PC-3 (cell line): ENCODE measurements around the gene NUDT7. TPM values are rescaled to one million over a fixed set of nuclear protein-coding genes. Genes with fewer than 3 reads are reported as not detected.

Experiments used
- ATAC-seq: fragments of 200-7000 bp; cut with Tn5 transposase; 2 replicates; pipeline ENCODE4 v1.9.1; 2020; ENCODE audit warnings: mild to moderate bottlenecking, moderate library complexity
- BruUV-seq: library from RNA; stranded (reverse); fragments of 400-500 nt; replicated peaks from 2 replicates; lab custom pipeline; 2021; lab: Mats Ljungman, UMichigan
- CTCF ChIA-PET: fragments of 300-600 bp; sonication (Branson Sonifier 250); formaldehyde crosslinking; loops from one replicate; lab custom pipeline; 2022; ENCODE audit warnings: antibody characterized with exemption; lab: Charles Lee
- POLR2A ChIA-PET: fragments of 300-600 bp; sonication (Branson Sonifier 250); formaldehyde crosslinking; loops from one replicate; lab custom pipeline; 2022; ENCODE audit warnings: antibody characterized with exemption; ENCODE audit not compliant: unreplicated experiment; lab: Charles Lee
- DNase-seq: peaks from one replicate; pipeline ENCODE4 v3.0.0-alpha.2; 2015
- H2AFZ ChIP-seq: fragments of 300-600 bp; sonication (generic); 2 replicates; pipeline ENCODE4 v1.6.0; 2016; ENCODE audit warnings: antibody characterized with exemption, low read length
- H3F3A ChIP-seq: fragments of 300-600 bp; sonication (generic); one replicate; pipeline ENCODE4 v1.6.0; 2017; ENCODE audit warnings: antibody characterized with exemption, low read length, control low read depth, mild to moderate bottlenecking; ENCODE audit not compliant: unreplicated experiment
- H3K27ac ChIP-seq: fragments of 300-600 bp; sonication (generic); 2 replicates; pipeline ENCODE4 v1.5.1; 2016; ENCODE audit warnings: mild to moderate bottlenecking, low read length
- H3K27me3 ChIP-seq: fragments of 300-600 bp; sonication (generic); 2 replicates; pipeline ENCODE4 v1.6.1; 2016; ENCODE audit warnings: low read length, mixed read lengths
- H3K36me3 ChIP-seq: fragments of 300-600 bp; sonication (generic); 2 replicates; pipeline ENCODE4 v1.6.1; 2016; ENCODE audit warnings: low read depth, mixed run types, low read length, mixed read lengths
- H3K4me1 ChIP-seq: fragments of 300-600 bp; sonication (generic); 2 replicates; pipeline ENCODE4 v1.5.1; 2016; ENCODE audit warnings: low read length; ENCODE audit not compliant: insufficient read depth
- H3K4me2 ChIP-seq: fragments of 300-600 bp; sonication (generic); 2 replicates; pipeline ENCODE4 v1.6.0; 2016; ENCODE audit warnings: low read length
- H3K4me3 ChIP-seq: fragments of 300-600 bp; sonication (generic); 2 replicates; pipeline ENCODE4 v1.5.1; 2016; ENCODE audit warnings: mild to moderate bottlenecking, low read length, mixed read lengths
- H3K79me2 ChIP-seq: fragments of 300-600 bp; sonication (generic); 2 replicates; pipeline ENCODE4 v1.6.1; 2017; ENCODE audit warnings: low read length, mixed read lengths
- H3K9ac ChIP-seq: fragments of 300-600 bp; sonication (generic); 2 replicates; pipeline ENCODE4 v1.6.0; 2016; ENCODE audit warnings: mild to moderate bottlenecking, low read length
- H3K9me2 ChIP-seq: fragments of 300-600 bp; sonication (generic); replicated peaks from 2 replicates; pipeline ENCODE4 v1.6.1; 2016; ENCODE audit warnings: mixed run types, low read length, mixed read lengths
- H3K9me3 ChIP-seq: fragments of 300-600 bp; sonication (generic); 2 replicates; pipeline ENCODE4 v1.6.1; 2016; ENCODE audit warnings: low read length, mixed read lengths
- H4K20me1 ChIP-seq: fragments of 300-600 bp; sonication (generic); 2 replicates; pipeline ENCODE4 v1.6.1; 2016; ENCODE audit warnings: low read length, mixed read lengths
- CTCF ChIP-seq: fragments of 300-600 bp; sonication (generic); conservative IDR thresholded peaks from 2 replicates; pipeline ENCODE4 v1.5.1; 2017; ENCODE audit warnings: antibody characterized with exemption, low read depth, mild to moderate bottlenecking, low read length
- EZH2 ChIP-seq: fragments of 300-600 bp; sonication (generic); IDR thresholded peaks from one replicate; pipeline ENCODE4 v1.6.1; 2017; ENCODE audit warnings: antibody characterized with exemption, mild to moderate bottlenecking, low read length; ENCODE audit not compliant: unreplicated experiment
- EZH2phosphoT487 ChIP-seq: fragments of 300-600 bp; sonication (generic); IDR thresholded peaks from 2 replicates; pipeline ENCODE4 v1.6.1; 2018; ENCODE audit warnings: mild to moderate bottlenecking, antibody characterized with exemption, low read length, borderline replicate concordance
- intact Hi-C: fragments of 100-400 bp; cut with micrococcal nuclease; formaldehyde crosslinking; loops from 2 replicates; pipeline ENCODE4 v1.9.0; 2023
- total RNA-seq: library from RNA; depleted of rRNA; stranded (reverse); fragments of >200 nt; gene quantifications from 2 replicates; pipeline ENCODE4 v1.2.3, GENCODE V29; 2014

NUDT7 gene
- total RNA-seq, 1 experiment from 2014 or later = not detected

DNA sequence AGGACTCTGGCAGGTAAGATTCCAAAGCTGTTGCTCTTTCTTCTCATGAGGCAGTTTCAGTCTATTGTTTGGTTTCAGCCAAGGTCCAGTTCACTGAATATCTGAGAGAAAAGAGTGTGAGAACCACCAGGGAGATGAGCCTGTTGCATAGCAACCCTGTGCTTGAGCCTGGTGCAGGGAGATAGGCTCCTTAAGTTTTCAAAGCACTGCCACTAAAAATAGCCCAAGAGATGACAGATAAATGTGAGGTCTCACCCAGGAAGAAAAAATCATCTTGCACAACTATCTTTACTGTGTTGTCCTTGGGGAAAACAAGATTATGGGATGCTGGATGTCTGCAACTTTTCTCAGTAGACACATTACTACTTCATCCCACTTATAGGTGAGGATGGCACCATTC is 26.2 kb upstream of the NUDT7 start:
- no peaks in the 10 kb centered on the region for H3K9me3 ChIP-seq
- no peaks in the 10 kb centered on the region for H3K79me2 ChIP-seq
- no peaks in the 10 kb centered on the region for H3K4me1 ChIP-seq
- ATAC-seq = no peak
- H3K36me3 ChIP-seq = no peaks in the 10 kb centered on the region
- no peak overlapping the region for H3K9ac ChIP-seq
- no peaks in the 10 kb centered on the region for H3F3A ChIP-seq
- no peaks in the 10 kb centered on the region for H3K9me2 ChIP-seq
- BruUV-seq = no TSS peak
- no peaks in the 10 kb centered on the region for H3K27me3 ChIP-seq
- intact Hi-C loops = no loop called here
- DNase-seq = no peak
- no peak overlapping the region for H3K4me2 ChIP-seq
- no peak overlapping the region for H2AFZ ChIP-seq
- H3K27ac ChIP-seq = no peak overlapping the region
- ChIA-PET POLR2A (no interaction called here), CTCF (no interaction called here)
- H4K20me1 ChIP-seq = no peaks in the 10 kb centered on the region
- no peak overlapping the region for H3K4me3 ChIP-seq
- TF ChIP-seq EZH2phosphoT487 (no peak), EZH2 (no peak), CTCF (no peak)

GRCh38 chr16:77700846-77701245 is 21.5 kb upstream of the NUDT7 start:
- Histone ChIP-seq H3K36me3 (no peaks in the 10 kb centered on the region), H3K9ac (no peak overlapping the region), H3K4me2 (no peak overlapping the region), H3K27me3 (0 out of 2 replicates have a peak, but pooled peaks cover 4% of the 10 kb centered on the region), H4K20me1 (no peaks in the 10 kb centered on the region), H3K9me3 (no peaks in the 10 kb centered on the region), H3F3A (no peaks in the 10 kb centered on the region), H2AFZ (no peak overlapping the region), H3K4me3 (no peak overlapping the region), H3K79me2 (no peaks in the 10 kb centered on the region), H3K9me2 (no peaks in the 10 kb centered on the region), H3K4me1 (no peaks in the 10 kb centered on the region), H3K27ac (no peak overlapping the region)
- ChIA-PET CTCF (no interaction called here), POLR2A (no interaction called here)
- DNase-seq (no peak), ATAC-seq (no peak)
- intact Hi-C loops = no loop called here
- BruUV-seq = no TSS peak
- no peak for TF ChIP-seq EZH2
- no peak for TF ChIP-seq EZH2phosphoT487
- TF ChIP-seq CTCF = no peak

- Histone ChIP-seq H3K27ac (no peak overlapping the region), H3F3A (no peaks in the 10 kb centered on the region), H2AFZ (no peak overlapping the region), H3K4me2 (no peak overlapping the region), H3K4me3 (no peak overlapping the region), H3K36me3 (no peaks in the 10 kb centered on the region), H4K20me1 (no peaks in the 10 kb centered on the region), H3K9me3 (no peaks in the 10 kb centered on the region), H3K9me2 (no peaks in the 10 kb centered on the region), H3K4me1 (no peaks in the 10 kb centered on the region), H3K79me2 (no peaks in the 10 kb centered on the region), H3K27me3 (0 out of 2 replicates have a peak, but pooled peaks cover 4% of the 10 kb centered on the region), H3K9ac (no peak overlapping the region)
- ChIA-PET CTCF (no interaction called here), POLR2A (no interaction called here)
- TF ChIP-seq EZH2phosphoT487 = no peak
- no peak for TF ChIP-seq EZH2
- TF ChIP-seq CTCF = no peak
- no TSS peak for BruUV-seq
- ATAC-seq (no peak), DNase-seq (no peak)
- intact Hi-C loops = no loop called here
Observed at GRCh38 chr16:77705351-77705750, 17.0 kb upstream of the NUDT7 start.
